22Rv1 (cell line): ENCODE results near the gene VPS41.

Source experiments
- H3K27ac ChIP-seq: fragments of 450-650 bp; 2 replicates; pipeline ENCODE4 v1.5.1; 2017
- CTCF ChIP-seq: fragments of 450-650 bp; IDR thresholded peaks from 2 replicates; pipeline ENCODE4 v1.5.1; 2017; ENCODE audit warnings: mild to moderate bottlenecking
- ZFX ChIP-seq: fragments of 450-650 bp; IDR thresholded peaks from 2 replicates; pipeline ENCODE4 v1.6.1; 2017; ENCODE audit warnings: antibody characterized with exemption, borderline replicate concordance

VPS41 gene

GRCh38 chr7:38840736-38841460 is 68.1 kb downstream of the VPS41 start:
- H3K27ac ChIP-seq: no peak overlapping the region
- TF ChIP-seq ZFX: no peak
- no peak for TF ChIP-seq CTCF

DNA sequence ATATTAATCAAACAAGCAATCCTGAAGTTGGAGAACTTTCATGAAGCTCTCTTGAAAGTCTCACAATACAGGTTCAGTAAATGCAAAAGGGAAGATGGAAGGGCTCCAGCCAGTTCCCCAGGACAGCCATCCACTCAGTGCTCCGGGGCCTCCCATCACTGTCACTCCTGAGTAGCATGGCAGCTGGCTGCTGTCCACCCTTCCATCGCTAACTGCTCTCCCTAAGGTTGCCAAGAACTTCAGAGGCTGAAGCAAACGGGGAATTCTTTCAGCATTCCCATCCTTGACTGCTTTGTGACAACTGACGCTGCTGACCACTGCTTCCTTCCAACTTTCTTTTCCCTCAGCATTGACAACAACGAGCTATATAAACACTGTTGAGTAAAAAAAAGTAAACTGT is 69.1 kb downstream of the VPS41 start:
- no peak overlapping the region for H3K27ac ChIP-seq
- TF ChIP-seq ZFX (no peak), CTCF (no peak)

DNA sequence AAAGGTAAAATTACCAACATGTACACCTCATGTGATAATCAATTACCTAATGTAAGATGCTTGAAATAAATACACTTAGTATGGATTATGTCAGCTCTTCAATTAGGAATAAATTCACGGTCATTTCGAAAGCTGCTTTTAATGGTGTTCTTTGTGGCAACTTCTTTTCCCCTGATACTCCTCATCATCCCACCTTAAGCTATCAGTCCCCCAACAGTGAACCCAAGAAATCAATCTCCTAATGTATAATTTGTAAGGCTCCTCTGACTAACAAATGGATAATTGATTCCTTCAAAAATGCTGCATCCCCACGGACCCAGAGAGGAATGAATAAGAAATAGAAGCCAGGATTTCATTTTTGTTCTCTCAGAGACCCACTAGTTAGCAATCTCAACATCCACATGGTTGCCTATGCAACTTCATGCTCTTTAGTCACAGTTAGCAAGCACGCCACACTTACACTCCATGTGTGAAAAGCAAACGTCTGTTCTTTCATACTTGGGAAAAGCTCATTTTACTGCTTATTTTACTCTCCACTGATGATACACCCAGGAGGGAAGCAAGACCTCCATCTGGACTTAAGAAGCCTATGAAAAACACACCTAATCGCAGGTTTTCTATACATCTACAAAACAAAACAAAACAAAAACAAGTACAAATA is 70.1 kb downstream of the VPS41 start:
- no peak for TF ChIP-seq ZFX
- no peak for TF ChIP-seq CTCF
- no peak overlapping the region for H3K27ac ChIP-seq

DNA sequence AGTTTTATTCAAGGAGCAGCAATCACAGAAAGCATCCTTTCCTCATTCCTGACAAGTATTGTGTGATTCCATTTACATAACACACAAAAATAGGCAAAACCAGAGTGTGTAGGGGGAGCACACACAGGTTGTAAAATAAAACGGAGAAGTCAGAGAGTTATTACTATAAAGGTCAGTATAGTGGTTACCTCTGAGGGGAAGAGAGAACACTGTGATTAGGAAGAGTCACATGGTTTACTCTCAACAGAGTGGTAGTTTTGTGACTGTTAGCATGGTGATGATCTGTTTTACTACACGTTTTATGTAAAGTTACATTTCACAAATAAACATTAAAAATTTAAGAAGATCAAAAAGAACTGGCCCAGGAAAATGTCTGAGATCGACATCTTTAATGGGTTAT is 74.6 kb downstream of the VPS41 start:
- H3K27ac ChIP-seq: no peak overlapping the region
- no peak for TF ChIP-seq ZFX
- TF ChIP-seq CTCF: no peak

- no peak for TF ChIP-seq ZFX
- TF ChIP-seq CTCF: no peak
Observed at GRCh38 chr7:38833329-38833728, 75.7 kb downstream of the VPS41 start.

GRCh38 chr7:38831259-38831996 is 77.6 kb downstream of the VPS41 start:
- H3K27ac ChIP-seq: no peak overlapping the region
- TF ChIP-seq ZFX (no peak), CTCF (no peak)

More at GRCh38 chr7:38833329-38833728, 75.7 kb downstream of the VPS41 start:
- H3K27ac ChIP-seq: no peak overlapping the region
